ENCODE data around the gene NHS.

Gene NHS

GRCh38 chrX:17737986-17738713 is 363.1 kb downstream of the NHS start:
- peak overlapping the region; percentile 61 for H3K4me3 ChIP-seq (ENCODE audit: low read depth, low read length)
- no peaks in the 10 kb centered on the region for H3K4me1 ChIP-seq
- H3K36me3 ChIP-seq, result no peaks in the 10 kb centered on the region
- H3K27me3 ChIP-seq, result no peaks in the 10 kb centered on the region
- TF ChIP-seq CTCF (IDR thresholded peaks at IDR 0.05; ENCODE audit: low read depth, low read length), result no peak
- peak; percentile 55 for DNase-seq
- H3K9me3 ChIP-seq, result no peaks in the 10 kb centered on the region

- TF ChIP-seq CTCF (IDR thresholded peaks at IDR 0.05; ENCODE audit: low read depth, low read length), result no peak
- DNase-seq, result no peak
- no peaks in the 10 kb centered on the region for H3K9me3 ChIP-seq
- peak overlapping the region; percentile 61 for H3K4me3 ChIP-seq (ENCODE audit: low read depth, low read length)
- H3K4me1 ChIP-seq, result no peaks in the 10 kb centered on the region
- H3K36me3 ChIP-seq, result no peaks in the 10 kb centered on the region
- H3K27me3 ChIP-seq, result no peaks in the 10 kb centered on the region
These were observed 363.9 kb downstream of the NHS start for GRCh38 chrX:17738737-17739535.

- Histone ChIP-seq H3K36me3 (no peaks in the 10 kb centered on the region), H3K27me3 (no peaks in the 10 kb centered on the region), H3K4me3 (ENCODE audit: low read depth, low read length) (no peak overlapping the region), H3K9me3 (no peaks in the 10 kb centered on the region), H3K4me1 (no peaks in the 10 kb centered on the region)
- no peak for TF ChIP-seq CTCF (IDR thresholded peaks at IDR 0.05; ENCODE audit: low read depth, low read length)
- DNase-seq, result no peak
These were observed 365.4 kb downstream of the NHS start for GRCh38 chrX:17740137-17741122.

GRCh38 chrX:17741123-17741511 is 366.1 kb downstream of the NHS start:
- TF ChIP-seq CTCF (IDR thresholded peaks at IDR 0.05; ENCODE audit: low read depth, low read length), result no peak
- Histone ChIP-seq H3K4me1 (no peaks in the 10 kb centered on the region), H3K9me3 (no peaks in the 10 kb centered on the region), H3K27me3 (no peaks in the 10 kb centered on the region), H3K4me3 (ENCODE audit: low read depth, low read length) (no peak overlapping the region), H3K36me3 (no peaks in the 10 kb centered on the region)
- DNase-seq, result no peak

- H3K9me3 ChIP-seq, result no peaks in the 10 kb centered on the region
- H3K4me3 ChIP-seq (ENCODE audit: low read depth, low read length), result no peak overlapping the region
- H3K4me1 ChIP-seq, result no peaks in the 10 kb centered on the region
- no peak for DNase-seq
- H3K36me3 ChIP-seq, result no peaks in the 10 kb centered on the region
- no peaks in the 10 kb centered on the region for H3K27me3 ChIP-seq
- TF ChIP-seq CTCF (IDR thresholded peaks at IDR 0.05; ENCODE audit: low read depth, low read length), result no peak
These were observed 368.9 kb downstream of the NHS start for GRCh38 chrX:17743913-17744312.

Data from BE2C (cell line).